Breast epithelium (tissue), 3 donors: ENCODE data around the gene VEGFB.

ENCODE experiments used
- CTCF ChIP-seq, 3 donors: fragments of 450-650 bp; IDR thresholded peaks; one replicate each; pipeline ENCODE4 v1.5.1; 2016 to 2017; ENCODE audit warnings: antibody characterized with exemption in 3 of 3, mild to moderate bottlenecking in 3 of 3, moderate library complexity in 3 of 3
- POLR2A ChIP-seq: fragments of 450-650 bp; IDR thresholded peaks from one replicate; pipeline ENCODE4 v1.6.1; 2016; ENCODE audit warnings: antibody characterized with exemption, mild to moderate bottlenecking, moderate library complexity
- POLR2AphosphoS5 ChIP-seq, 3 donors: sonication (generic); formaldehyde crosslinking; IDR thresholded peaks; one replicate each; pipeline ENCODE4 v1.6.1; 2017; ENCODE audit warnings: antibody characterized with exemption in 3 of 3

GRCh38 chr11:64251753-64252002 lies 17.3 kb downstream of the VEGFB start:
- TF ChIP-seq CTCF (IDR thresholded peaks at IDR 0.05) (no peak), POLR2A (no peak), POLR2AphosphoS5 (IDR thresholded peaks at IDR 0.05) (no peak)
